ENCODE results near the gene ZNF467.

The ZNF467 gene

DNA sequence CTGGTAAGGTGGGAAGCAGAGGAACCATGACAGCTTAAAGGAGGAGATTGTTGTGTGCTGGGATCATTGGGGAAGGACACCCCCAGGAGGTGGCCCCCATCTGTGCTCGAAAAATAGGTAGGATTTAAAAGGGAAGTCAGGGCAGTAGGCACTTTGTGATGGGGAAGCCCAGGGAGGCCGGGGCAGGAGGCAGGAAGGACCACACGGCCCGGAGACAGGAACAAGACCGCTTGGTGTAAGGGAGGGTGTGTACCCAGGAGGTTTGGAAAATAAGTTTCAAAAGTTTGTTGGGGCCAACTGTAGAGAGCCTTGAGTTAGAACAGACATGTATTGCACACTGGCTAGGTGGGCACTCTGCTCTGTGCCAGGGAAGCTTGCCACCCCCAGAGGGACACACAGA is 20.7 kb downstream of the ZNF467 start:
- H3K4me3 ChIP-seq (ENCODE audit: low read length): no peak overlapping the region
- no peak overlapping the region for H2AFZ ChIP-seq (ENCODE audit: low read depth, low read length)
- no peaks in the 10 kb centered on the region for H3K36me3 ChIP-seq (ENCODE audit: insufficient read depth, low read length)
- H3K27me3 ChIP-seq (ENCODE audit: insufficient read depth, low read length): no peaks in the 10 kb centered on the region
- H3K4me1 ChIP-seq (ENCODE audit: insufficient read depth, low read length): peaks cover 30% of the 10 kb centered on the region
- no peaks in the 10 kb centered on the region for H3K9me3 ChIP-seq (ENCODE audit: low read length)

DNA sequence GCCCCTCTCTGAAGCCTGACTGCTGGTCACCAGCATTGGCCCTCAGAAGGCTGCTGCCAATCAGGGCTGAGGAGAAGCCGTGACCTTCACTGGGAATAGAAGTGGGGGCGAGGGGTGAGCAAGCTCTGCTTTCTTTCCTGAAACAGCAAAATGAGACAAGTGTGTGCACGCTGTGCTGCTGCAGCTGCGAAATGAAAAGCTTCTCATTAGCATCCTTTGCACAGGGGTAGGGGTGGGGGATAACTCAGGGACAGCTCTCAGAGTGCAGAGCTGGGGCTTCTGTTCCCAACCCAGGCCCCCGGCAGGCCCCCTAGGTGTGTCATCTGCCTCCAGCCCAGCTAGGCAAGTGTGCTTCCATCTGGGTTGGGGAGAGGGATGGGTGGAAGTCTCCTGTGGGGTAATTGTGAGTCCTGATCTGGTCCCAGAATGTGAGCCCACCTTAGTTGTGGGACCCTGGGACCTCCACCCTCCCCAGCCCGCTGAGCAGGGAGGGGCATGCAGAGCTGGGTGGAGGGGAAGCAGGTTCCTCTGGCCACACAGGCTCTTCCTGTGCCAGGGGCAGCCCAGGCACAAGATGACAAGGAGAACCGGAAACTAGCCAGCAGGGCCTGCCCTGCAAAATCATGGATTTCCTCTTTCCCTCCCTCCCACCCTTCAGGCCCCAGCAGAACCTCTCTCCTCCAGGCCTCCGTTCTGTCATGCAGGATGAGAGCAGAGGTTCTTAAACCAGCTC is 22.2 kb downstream of the ZNF467 start:
- H3K4me3 ChIP-seq (ENCODE audit: low read length): no peak overlapping the region
- no peak overlapping the region for H2AFZ ChIP-seq (ENCODE audit: low read depth, low read length)
- H3K9me3 ChIP-seq (ENCODE audit: low read length): no peaks in the 10 kb centered on the region
- H3K36me3 ChIP-seq (ENCODE audit: insufficient read depth, low read length): no peaks in the 10 kb centered on the region
- peaks cover 30% of the 10 kb centered on the region for H3K4me1 ChIP-seq (ENCODE audit: insufficient read depth, low read length)
- no peaks in the 10 kb centered on the region for H3K27me3 ChIP-seq (ENCODE audit: insufficient read depth, low read length)

DNA sequence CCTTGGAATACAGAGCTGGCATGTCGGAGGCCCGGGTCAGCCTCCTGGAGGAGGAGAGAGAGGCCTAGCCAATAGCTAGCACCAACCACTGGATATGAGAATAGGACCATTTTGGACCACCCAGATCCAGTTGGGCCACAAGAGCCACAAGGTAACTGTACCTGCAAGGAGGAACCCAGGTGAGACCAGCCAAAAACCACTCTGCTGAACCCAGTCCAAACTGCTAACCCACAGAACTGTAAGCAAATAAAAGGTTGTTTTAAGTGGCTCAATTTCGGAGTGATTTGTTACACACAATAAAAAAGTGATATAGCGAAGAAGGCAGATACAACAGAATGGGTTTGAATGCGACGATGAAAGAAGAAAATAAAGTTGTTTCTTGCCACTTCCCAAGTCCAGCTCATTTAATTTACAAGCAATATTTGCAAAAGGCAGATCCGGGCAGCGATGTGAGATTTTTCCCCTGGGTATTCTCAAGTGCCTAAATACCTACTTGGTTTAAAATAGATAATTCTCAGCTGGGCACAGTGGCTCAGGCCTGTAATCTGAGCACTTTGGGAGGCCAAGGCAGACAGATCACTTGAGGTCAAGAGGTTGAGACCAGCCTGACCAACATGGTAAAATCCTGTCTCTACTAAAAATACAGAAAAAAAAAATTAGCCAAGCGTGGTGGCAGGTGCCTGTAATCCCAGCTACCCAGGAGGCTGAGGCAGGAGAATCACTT is 23.1 kb downstream of the ZNF467 start:
- no peak overlapping the region for H3K4me3 ChIP-seq (ENCODE audit: low read length)

DNA sequence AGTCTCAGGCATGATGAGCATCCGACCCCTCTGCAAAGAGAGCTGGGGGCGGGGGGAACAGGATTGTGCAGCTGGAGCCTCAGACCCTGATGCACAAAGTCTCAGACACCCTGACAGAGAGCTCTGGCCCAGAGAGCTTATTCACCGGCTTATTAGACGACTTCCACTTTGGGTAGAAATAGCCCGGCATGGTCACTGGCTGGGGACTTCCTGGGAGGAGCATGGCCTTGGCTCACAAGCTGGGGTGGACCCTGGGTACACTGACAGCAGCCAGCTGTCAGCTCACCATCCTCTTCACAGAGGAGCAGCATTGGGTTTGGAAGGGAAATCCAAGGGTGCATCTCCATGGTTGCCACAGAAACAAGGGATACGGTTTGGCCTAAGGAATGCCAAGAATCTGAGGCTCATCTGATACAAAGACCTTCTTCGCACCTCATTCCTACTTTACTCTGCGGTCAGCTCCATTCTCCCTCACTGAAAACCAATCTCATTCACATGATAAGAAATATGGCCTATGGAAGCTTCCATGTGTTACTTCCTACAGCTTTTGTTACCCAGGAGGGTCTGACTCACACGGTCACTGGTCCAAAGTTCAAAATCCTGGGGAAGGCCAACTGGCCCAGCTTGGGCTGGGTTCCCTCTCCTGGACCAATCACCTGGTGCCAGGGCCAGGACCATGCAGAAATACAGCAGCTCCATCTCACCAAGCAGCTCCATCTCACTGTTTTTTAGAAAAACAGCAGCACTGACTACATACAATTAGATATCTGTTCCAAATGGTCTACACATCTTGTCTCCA is 25.1 kb downstream of the ZNF467 start:
- Histone ChIP-seq H2AFZ (ENCODE audit: low read depth, low read length) (no peak overlapping the region), H3K36me3 (ENCODE audit: insufficient read depth, low read length) (no peaks in the 10 kb centered on the region), H3K4me1 (ENCODE audit: insufficient read depth, low read length) (peaks cover 30% of the 10 kb centered on the region), H3K9me3 (ENCODE audit: low read length) (no peaks in the 10 kb centered on the region), H3K4me3 (ENCODE audit: low read length) (no peak overlapping the region), H3K27me3 (ENCODE audit: insufficient read depth, low read length) (no peaks in the 10 kb centered on the region)

More for the DNA sequence above, 23.1 kb downstream of the ZNF467 start:
- Histone ChIP-seq H3K36me3 (ENCODE audit: insufficient read depth, low read length) (no peaks in the 10 kb centered on the region), H3K27me3 (ENCODE audit: insufficient read depth, low read length) (no peaks in the 10 kb centered on the region), H3K9me3 (ENCODE audit: low read length) (no peaks in the 10 kb centered on the region), H2AFZ (ENCODE audit: low read depth, low read length) (no peak overlapping the region), H3K4me1 (ENCODE audit: insufficient read depth, low read length) (peaks cover 30% of the 10 kb centered on the region)

DNA sequence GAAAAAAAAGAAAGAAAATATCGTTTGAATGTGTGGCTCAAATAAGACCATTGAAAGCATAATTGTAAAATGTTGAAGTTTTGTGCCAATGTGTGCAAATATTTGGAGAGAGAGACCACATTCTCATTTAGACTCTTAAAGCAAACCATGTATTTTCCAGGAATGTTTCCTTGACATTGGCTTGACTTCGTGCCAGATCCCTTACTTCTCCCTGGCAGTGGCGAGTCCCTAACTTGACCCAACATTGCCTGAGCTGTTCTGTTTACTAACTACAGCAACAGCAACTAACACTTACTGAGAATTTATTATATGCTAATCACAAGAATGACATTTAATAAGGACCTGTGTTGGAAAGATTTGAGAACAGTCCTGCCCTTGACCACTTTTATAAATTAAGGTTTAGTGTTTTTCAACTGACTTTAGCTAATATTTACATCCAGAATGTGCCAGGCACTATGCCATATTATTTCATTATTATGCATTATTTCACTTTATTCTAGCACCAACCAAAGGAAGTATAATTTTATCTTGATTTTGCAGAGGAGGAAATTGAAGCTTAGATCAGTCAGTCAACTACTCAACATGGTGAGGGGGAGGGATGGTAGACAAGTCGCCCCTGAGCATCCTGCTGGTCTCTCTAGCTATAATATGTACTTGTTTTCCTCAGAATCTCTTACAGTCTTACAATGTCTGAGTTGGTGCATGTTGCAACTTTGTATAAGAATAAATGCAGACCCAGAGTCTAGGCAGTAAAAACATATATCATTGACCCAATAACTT is 29.7 kb downstream of the ZNF467 start:
- H3K27me3 ChIP-seq (ENCODE audit: insufficient read depth, low read length): no peaks in the 10 kb centered on the region
- H3K9me3 ChIP-seq (ENCODE audit: low read length): no peaks in the 10 kb centered on the region
- no peaks in the 10 kb centered on the region for H3K36me3 ChIP-seq (ENCODE audit: insufficient read depth, low read length)

DNA sequence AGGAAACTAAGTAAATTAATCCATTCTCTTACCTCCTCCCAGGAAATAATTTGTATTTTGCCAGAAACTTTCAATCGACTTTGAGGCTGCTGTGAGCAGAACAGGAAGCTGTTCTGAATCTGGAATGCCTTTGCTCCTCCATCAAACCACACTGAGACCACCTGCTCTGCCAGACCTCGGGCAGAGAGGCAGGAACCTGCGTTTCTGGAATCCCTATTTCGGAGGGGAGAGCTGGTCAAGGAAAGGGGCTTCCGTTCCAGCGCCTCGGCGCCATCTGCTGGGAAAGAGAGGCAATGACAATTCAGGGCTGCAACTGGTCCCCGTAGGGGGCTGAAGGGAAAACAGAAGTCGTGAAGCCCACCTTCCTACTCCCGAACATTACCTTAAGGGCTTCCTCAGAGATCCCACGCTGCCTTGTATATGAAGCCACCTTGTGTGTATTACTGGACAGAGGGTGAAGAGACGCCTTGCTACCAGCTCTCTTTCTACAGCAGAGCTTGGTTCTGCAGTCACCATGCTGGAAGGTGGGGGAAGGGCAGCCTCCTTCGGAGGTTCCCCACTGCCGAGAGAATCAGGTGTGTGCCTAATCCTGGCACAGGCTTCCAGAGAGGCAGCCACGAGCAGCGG is 31.2 kb downstream of the ZNF467 start:
- Histone ChIP-seq H3K27me3 (ENCODE audit: insufficient read depth, low read length) (no peaks in the 10 kb centered on the region), H3K9me3 (ENCODE audit: low read length) (no peaks in the 10 kb centered on the region), H3K4me1 (ENCODE audit: insufficient read depth, low read length) (peaks cover 5% of the 10 kb centered on the region), H3K4me3 (ENCODE audit: low read length) (peak overlapping the region; percentile 44), H2AFZ (ENCODE audit: low read depth, low read length) (peak overlapping the region; percentile 89), H3K36me3 (ENCODE audit: insufficient read depth, low read length) (no peaks in the 10 kb centered on the region)

More for the DNA sequence above, 29.7 kb downstream of the ZNF467 start:
- H3K4me3 ChIP-seq (ENCODE audit: low read length): no peak overlapping the region
- H3K4me1 ChIP-seq (ENCODE audit: insufficient read depth, low read length): peaks cover 14% of the 10 kb centered on the region
- no peak overlapping the region for H2AFZ ChIP-seq (ENCODE audit: low read depth, low read length)

DNA sequence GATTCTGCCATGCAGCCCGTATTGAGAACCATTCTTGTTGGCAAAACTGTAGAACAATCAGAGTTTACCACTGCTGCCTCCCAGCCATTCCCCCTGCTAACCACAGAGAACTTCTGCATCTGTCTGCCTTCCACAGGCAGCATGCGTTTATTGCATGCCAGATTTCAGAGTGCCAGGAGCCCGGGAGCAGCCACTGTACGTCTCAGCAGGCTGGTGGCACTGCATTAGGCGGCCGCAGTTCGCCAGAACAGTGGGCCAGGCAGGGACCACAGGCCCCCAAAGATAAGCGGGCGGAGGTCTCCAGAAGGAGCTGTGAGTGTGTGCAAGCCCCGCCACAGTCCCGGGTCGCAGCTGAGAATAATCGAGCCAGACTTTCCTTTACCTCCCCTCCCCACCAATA is 31.8 kb downstream of the ZNF467 start:
- Histone ChIP-seq H3K4me3 (ENCODE audit: low read length) (peak overlapping the region; percentile 44), H3K27me3 (ENCODE audit: insufficient read depth, low read length) (no peaks in the 10 kb centered on the region), H2AFZ (ENCODE audit: low read depth, low read length) (peak overlapping the region; percentile 89), H3K4me1 (ENCODE audit: insufficient read depth, low read length) (peaks cover 5% of the 10 kb centered on the region), H3K36me3 (ENCODE audit: insufficient read depth, low read length) (no peaks in the 10 kb centered on the region), H3K9me3 (ENCODE audit: low read length) (no peaks in the 10 kb centered on the region)

DNA sequence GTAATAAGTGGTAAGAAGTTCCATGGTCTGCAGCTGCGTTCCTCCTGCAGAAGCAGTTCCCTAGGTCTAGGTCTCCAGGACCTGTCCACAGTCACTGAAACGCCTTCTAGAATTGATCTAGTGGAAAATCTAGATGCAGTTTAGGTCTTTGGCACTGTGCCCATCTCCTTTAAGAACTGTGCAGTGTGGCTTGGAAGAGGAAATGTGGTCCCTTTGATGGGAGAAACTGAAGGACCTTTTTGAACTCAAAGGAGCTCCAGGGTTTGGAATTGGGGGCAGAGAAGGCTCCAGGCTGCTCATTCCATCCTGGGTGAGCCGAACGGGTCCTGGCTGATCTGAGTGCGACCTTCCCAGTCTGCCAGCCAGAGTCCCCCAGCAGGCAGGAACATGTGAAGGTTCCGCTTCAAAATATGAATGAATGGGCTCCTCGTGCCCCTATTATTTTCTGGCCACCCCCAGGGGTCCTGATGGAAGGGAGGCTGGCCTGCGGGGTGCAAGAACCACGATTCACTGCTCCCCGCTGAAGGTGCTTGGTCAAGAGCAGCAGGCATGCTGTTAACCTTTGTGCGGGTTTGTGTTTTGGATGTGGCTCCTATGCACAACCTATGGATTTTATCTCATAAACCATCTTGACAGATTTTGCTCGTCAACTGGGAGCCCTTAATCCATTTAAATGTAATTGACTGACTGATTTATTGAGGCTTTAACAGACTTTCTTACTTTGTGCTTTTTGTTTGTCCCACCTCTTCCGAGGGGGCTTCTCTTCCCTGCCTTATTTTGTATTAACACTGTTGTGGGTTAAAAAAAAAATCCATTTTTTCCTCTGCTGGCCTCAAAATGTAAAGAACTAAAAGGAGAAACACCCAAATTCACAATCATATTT is 36.7 kb downstream of the ZNF467 start:
- Histone ChIP-seq H3K9me3 (ENCODE audit: low read length) (no peaks in the 10 kb centered on the region), H3K27me3 (ENCODE audit: insufficient read depth, low read length) (no peaks in the 10 kb centered on the region), H3K4me1 (ENCODE audit: insufficient read depth, low read length) (peaks cover 1% of the 10 kb centered on the region), H2AFZ (ENCODE audit: low read depth, low read length) (no peak overlapping the region), H3K36me3 (ENCODE audit: insufficient read depth, low read length) (peaks cover 26% of the 10 kb centered on the region), H3K4me3 (ENCODE audit: low read length) (no peak overlapping the region)

DNA sequence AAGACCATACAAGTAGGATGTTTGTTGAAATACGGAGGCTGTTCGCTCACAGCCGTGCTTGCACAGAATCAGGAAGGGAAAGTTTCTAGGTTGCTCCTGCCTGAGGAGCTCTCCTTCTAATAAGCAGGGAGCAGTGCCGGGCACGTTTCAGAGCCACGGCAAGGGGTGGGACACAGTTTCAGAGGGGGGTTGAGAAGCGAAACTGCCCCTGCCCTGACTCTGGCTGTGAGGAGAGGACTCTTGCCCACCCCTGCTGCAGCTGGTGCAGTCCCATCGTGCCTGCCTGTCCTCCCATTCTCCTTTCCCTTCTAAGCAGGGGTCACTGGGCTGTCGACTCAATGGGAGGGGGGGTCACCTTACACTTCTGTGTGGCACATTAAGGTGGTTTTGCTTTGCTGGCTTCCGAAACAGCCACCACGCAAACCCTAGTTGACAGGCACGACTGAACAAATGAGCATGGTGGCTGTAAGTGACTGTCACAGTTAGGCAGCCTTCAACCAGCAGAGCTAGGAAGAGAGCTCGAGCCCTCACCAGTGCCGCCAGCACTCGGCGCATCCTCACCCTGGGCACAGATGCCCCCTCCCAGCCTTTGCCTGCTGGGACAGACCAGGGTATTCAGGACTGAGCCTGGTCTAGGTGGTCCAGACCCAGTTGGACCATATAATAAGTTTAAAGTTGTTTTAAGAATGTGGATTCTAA is 37.5 kb downstream of the ZNF467 start:
- Histone ChIP-seq H3K4me3 (ENCODE audit: low read length) (no peak overlapping the region), H3K9me3 (ENCODE audit: low read length) (no peaks in the 10 kb centered on the region), H3K27me3 (ENCODE audit: insufficient read depth, low read length) (no peaks in the 10 kb centered on the region), H3K4me1 (ENCODE audit: insufficient read depth, low read length) (no peaks in the 10 kb centered on the region), H3K36me3 (ENCODE audit: insufficient read depth, low read length) (peaks cover 33% of the 10 kb centered on the region), H2AFZ (ENCODE audit: low read depth, low read length) (no peak overlapping the region)

DNA sequence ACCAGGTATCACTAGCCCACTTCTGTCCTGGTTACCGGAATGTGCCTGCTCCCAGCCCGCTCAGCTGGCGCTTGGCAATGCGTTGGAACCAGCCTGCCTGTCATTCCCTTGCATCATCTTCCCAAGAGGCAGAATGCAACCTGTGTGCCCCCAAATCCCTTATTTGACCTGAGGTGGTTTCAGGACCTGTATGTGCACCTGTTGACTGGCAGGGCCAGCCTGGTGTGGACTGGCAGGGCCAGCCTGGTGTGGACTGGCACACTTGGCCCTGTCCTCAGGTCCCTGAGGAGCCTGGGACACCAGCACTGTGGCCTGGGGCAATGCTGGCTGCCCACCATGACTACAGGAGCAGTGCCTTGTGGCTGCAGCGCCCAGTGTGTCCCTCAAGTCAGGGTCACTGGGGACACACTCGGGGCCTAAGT is 38.2 kb downstream of the ZNF467 start:
- Histone ChIP-seq H3K36me3 (ENCODE audit: insufficient read depth, low read length) (peaks cover 41% of the 10 kb centered on the region), H3K4me3 (ENCODE audit: low read length) (no peak overlapping the region), H3K27me3 (ENCODE audit: insufficient read depth, low read length) (no peaks in the 10 kb centered on the region), H3K9me3 (ENCODE audit: low read length) (no peaks in the 10 kb centered on the region), H3K4me1 (ENCODE audit: insufficient read depth, low read length) (no peaks in the 10 kb centered on the region), H2AFZ (ENCODE audit: low read depth, low read length) (no peak overlapping the region)

DNA sequence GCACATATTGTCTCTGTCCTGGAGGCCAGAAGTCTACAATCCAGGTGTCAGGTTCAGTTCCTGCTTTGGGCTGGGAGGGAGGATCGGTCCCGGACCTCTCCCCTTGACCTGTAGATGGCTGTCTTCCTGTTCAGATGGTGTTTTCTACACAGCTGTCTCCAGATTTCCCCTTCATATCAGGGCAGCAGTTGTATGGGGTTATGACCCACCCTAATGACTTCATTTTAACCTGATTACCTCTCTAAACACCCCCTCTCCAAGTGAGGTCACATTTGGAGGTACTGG is 38.7 kb downstream of the ZNF467 start:
- Histone ChIP-seq H3K27me3 (ENCODE audit: insufficient read depth, low read length) (no peaks in the 10 kb centered on the region), H3K9me3 (ENCODE audit: low read length) (no peaks in the 10 kb centered on the region), H3K4me1 (ENCODE audit: insufficient read depth, low read length) (no peaks in the 10 kb centered on the region), H3K4me3 (ENCODE audit: low read length) (no peak overlapping the region), H2AFZ (ENCODE audit: low read depth, low read length) (no peak overlapping the region), H3K36me3 (ENCODE audit: insufficient read depth, low read length) (peaks cover 45% of the 10 kb centered on the region)

Data from neuron (in vitro differentiated cells).